ENCODE data around the gene ANGPT4.
"Not testable (repeated sequence)": the region's sequence is repeated elsewhere in the genome, so short reads cannot be mapped to it uniquely, and the experiment has no call there.

Gene ANGPT4

GRCh38 chr20:842547-842940 lies 73.6 kb downstream of the ANGPT4 start:
- DNase-seq, result no peak

GRCh38 chr20:841568-842546 lies 74.3 kb downstream of the ANGPT4 start:
- no peak for DNase-seq

- DNase-seq, result no peak
Observed at GRCh38 chr20:840858-841567, 75.1 kb downstream of the ANGPT4 start.

- no peak for DNase-seq
Observed at GRCh38 chr20:840503-840857, 75.7 kb downstream of the ANGPT4 start.

- DNase-seq, result no peak
Observed at GRCh38 chr20:839626-840025, 76.5 kb downstream of the ANGPT4 start.

- no peak for DNase-seq
Observed at GRCh38 chr20:839015-839414, 77.1 kb downstream of the ANGPT4 start.

- DNase-seq, result peak; percentile 26
Observed at GRCh38 chr20:836190-836589, 79.9 kb downstream of the ANGPT4 start.

GRCh38 chr20:835608-836045 lies 80.5 kb downstream of the ANGPT4 start:
- no peak for DNase-seq

- DNase-seq, result no peak
Observed at GRCh38 chr20:834151-834746, 81.9 kb downstream of the ANGPT4 start.

GRCh38 chr20:833450-834150 lies 82.5 kb downstream of the ANGPT4 start, which contains the start of gene FAM110A:
Gene FAM110A, plus strand, starts transcription at chr20:833715. Its CDS starts 11,090 bp downstream, at chr20:844805.
- DNase-seq, result peak; percentile 94

- DNase-seq, result no peak
Observed at GRCh38 chr20:833121-833449, 83.0 kb downstream of the ANGPT4 start.

GRCh38 chr20:831956-832355 lies 84.2 kb downstream of the ANGPT4 start:
- no peak for DNase-seq

GRCh38 chr20:831251-831650 lies 84.9 kb downstream of the ANGPT4 start:
- DNase-seq, result no peak

- no peak for DNase-seq
Observed at GRCh38 chr20:830011-830521, 86.1 kb downstream of the ANGPT4 start.

- no peak for DNase-seq
Observed at GRCh38 chr20:829551-829950, 86.6 kb downstream of the ANGPT4 start.

- no peak for DNase-seq
Observed at GRCh38 chr20:828987-829386, 87.1 kb downstream of the ANGPT4 start.

- DNase-seq, result not testable (repeated sequence)
Observed at GRCh38 chr20:827981-828380, 88.2 kb downstream of the ANGPT4 start.

GRCh38 chr20:826695-827323 lies 89.3 kb downstream of the ANGPT4 start:
- DNase-seq, result no peak

GRCh38 chr20:825710-826421 lies 90.3 kb downstream of the ANGPT4 start:
- DNase-seq, result no peak

GRCh38 chr20:824916-825315 lies 91.2 kb downstream of the ANGPT4 start:
- no peak for DNase-seq

GRCh38 chr20:824490-824889 lies 91.6 kb downstream of the ANGPT4 start:
- no peak for DNase-seq

- DNase-seq, result no peak
Observed at GRCh38 chr20:823574-823902, 92.6 kb downstream of the ANGPT4 start.
